HG03095 (cell line): ENCODE measurements around the gene LAMA5.

ENCODE experiments used
- ATAC-seq: cut with Tn5 transposase; IDR thresholded peaks from one replicate; pipeline ENCODE4 v1.9.1; 2021; ENCODE audit warnings: moderate library complexity; ENCODE audit not compliant: unreplicated experiment

Gene LAMA5

GRCh38 chr20:62306414-62307187 lies 60.5 kb downstream of the LAMA5 start:
- no peak for ATAC-seq

DNA sequence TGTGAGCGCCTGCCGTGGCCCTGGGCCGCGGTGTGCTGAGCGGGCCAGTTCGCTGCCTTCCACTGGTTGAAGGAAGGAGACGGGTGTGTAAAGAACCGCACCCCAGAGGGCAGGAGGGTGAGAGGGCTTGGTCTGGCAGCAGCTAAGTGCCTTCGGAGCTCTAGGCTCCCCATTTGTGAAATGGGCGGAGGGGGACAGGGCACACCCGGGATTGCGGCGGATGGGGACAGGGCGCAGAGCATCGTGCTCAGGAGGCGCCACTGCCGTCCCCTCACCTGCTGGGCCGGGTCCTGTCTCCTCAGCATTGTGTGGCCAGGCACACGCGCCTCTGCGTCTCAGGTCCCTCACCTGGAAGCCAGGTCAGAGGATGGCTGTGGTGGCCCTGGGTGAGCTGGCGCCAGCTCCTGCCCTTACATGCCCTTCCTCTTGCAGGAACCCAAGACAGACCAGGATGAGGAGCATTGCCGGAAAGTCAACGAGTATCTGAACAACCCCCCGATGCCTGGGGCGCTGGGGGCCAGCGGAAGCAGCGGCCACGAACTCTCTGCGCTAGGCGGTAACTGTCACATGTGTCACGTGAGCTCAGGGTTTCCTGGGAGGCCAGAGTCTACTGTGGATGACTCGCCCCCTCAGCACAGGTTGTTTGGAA lies 61.2 kb downstream of the LAMA5 start:
- no peak for ATAC-seq

DNA sequence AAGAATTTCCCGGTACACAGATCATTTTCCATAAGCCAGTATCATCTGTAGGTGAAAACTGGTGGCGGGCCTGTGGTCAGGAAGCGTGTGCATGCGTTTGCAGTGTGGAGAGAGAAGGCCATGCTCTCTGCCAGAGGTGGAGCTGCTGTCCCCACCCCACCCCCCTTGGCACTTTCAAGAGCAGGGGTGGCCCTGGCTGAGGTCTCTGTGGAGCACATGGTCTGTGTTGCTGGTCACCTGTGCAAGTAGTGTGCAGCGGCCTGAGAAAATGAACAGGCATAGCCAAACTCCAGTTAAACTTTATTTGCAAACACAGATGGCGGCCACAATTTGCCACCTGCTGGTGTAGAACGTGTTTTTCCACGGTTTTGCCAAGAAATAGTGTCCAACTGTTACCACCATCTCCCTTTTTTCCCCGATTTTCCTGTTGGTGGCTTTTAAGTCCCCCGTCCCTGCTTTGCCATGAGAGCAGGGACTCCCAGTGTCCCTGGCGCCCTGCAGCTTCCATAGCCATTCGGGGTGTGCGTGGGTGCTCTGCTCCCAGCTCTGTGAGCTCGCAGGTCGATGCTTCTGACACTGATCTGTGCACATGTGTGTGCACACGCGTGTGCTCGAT lies 61.9 kb downstream of the LAMA5 start:
- no peak for ATAC-seq

- ATAC-seq: no peak
Observed at GRCh38 chr20:62304331-62305148, 62.6 kb downstream of the LAMA5 start.

GRCh38 chr20:62303340-62304226 lies 63.5 kb downstream of the LAMA5 start:
- ATAC-seq: no peak

DNA sequence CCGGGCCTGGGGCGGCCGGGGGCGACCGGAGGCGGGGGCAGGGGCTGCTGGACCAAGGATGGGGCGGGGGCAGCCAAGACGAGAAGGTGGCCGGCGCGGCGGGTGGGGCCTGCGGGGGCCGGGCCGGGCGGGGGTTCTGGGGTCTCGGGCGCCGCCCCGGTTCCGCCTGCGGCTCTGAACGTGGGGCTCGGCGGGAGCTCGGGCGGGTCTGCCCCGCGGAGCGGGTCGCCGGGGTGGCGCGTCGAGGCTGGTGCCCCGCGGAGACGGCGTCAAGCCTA lies 64.1 kb downstream of the LAMA5 start:
- ATAC-seq: no peak

DNA sequence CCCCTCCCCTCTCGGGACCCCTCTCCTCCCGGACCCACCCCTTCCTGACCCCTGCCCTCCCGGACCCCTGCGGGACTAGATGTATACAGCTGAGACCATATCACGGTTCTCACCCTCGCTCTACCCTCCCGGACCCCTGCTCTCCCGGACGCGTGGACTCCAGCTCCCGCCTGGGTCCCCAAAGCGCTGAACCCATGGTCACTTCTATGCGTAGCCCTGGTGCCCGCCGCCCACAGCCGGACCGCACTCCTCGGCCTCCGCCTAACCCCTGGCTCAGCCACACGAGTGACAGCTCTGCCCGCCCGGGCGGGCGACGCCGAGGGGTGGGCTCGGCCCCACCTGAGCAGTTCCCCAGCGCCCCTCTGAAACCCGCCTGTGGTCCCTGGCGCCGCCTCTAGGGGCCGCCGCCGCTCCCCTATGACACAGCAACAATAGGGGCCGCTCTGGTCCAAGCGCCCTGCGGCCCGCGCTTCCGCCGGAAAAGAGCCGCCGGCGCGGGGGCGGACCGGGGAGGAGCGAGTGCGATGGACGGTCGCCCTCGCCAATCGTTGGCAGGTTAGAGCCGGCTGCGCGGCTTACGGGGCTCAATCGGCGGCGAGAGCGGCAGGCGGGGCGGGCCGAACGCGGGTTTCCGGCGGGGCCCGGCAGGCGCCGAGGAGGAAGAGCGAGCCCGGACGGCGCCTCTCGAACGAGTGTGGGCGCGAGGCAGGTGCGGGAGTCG lies 64.6 kb downstream of the LAMA5 start, which contains the start of gene ADRM1:
Gene ADRM1 (plus strand): TSS at position 657 of the 721 bp plus-strand sequence. CDS start 572 bp downstream, outside the sequence.
- ATAC-seq: peak; percentile 78

GRCh38 chr20:62301773-62302340 lies 65.3 kb downstream of the LAMA5 start:
- ATAC-seq: peak; percentile 35

DNA sequence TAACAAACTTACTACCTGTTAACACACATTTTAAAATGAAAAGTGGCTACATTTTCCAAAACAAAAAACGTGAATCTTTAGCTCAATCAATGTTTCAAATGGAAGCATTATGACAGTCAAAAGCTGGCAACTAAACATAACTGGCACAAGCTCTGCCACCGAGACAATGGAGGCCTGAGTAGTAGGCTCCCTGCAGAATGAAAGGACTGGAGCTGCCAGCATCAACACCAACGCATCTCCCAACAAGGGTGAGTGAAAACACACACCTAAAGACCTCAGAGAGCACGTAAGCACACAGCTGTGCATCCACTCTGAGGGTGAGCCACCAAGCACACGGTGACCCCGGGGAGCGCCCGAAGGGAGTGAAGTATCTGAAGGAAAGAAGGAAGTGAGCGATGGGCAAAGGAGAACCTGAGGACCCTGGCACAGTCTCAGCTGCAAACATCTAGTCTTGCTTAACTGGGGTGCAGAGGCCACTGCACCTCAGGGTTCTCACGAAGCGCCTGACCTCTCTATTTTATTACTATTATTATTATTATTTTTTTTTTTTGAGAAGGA lies 65.9 kb downstream of the LAMA5 start:
- no peak for ATAC-seq

DNA sequence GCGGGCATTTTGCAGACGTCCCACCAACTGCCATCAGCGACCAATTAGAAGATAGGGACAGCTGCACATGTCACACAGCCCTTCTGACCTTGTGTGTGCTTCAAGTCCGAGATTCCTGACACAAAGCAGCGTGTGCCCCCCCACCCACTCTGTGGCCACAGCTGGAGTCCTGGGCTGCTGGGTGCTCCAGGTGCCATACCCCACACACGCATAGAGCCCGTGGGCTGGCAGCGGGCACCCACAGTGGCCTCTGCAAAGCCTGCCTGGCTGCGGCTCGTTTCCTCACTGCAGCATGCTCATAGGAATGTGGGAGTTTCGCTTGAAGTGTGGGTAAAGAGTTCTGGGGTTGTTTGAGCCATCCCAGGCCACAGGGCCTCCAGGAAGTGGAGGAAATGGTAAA lies 66.8 kb downstream of the LAMA5 start:
- no peak for ATAC-seq

- no peak for ATAC-seq
Observed at GRCh38 chr20:62299666-62300236, 67.4 kb downstream of the LAMA5 start.

DNA sequence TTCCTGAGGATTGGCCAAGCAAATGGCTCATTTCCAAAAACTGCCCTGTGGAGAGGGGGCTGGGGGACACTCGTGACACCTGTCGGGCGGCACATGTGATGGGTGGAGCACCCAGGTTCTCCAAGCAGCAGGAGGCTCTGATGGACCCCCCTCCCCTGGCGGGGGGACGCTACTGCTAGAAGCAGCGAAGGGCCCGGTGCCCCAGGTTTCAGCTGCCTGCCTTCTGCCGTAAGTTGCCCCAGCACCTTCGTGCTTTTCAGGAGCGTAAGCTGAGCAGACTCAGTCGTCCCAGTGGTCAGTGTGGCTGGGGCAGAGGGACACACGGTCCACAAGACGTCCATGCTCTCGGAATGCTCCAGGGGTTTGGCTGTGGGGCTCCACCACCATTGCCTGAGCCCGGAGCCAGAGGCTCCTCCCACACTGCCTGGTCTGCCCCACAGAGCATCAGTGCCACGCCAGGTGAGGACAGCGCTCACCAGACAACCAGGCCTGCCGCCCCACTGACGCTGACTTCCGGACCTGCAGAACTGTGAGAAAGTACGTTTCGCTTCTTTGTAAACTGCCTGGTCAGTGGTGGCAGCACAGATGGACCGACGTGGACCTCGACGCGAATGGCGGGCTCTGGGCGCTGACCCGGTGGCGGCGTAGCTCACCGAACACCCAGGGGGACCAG lies 68.4 kb downstream of the LAMA5 start:
- ATAC-seq: no peak

- ATAC-seq: no peak
Observed at GRCh38 chr20:62297449-62298227, 69.5 kb downstream of the LAMA5 start.

- no peak for ATAC-seq
Observed at GRCh38 chr20:62296724-62297448, 70.2 kb downstream of the LAMA5 start.

GRCh38 chr20:62294516-62294915 lies 72.6 kb downstream of the LAMA5 start:
- ATAC-seq: no peak

DNA sequence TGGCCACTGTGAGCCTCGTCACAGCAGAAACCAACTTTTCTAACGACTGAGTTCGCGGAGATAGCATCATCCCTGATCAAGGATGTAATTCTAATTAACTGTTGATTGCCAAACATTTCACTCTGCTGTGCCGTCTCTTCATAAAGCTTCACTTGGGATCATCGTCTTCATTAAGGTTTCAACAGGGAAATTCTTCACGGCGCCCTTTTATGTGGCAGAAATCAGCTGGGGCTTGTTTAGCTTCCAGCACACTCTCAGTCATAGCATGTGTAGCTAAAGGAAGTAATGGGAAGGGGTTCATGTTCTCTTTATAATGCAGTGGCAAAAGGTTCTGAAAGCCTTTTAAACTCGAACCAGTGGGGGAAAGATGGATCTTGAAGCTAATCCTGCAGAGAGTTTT lies 73.2 kb downstream of the LAMA5 start:
- no peak for ATAC-seq
